K562 (cell line): Measurements from ENCODE around the gene GRIN2D. TPM values are rescaled to one million over a fixed set of nuclear protein-coding genes. Genes with fewer than 3 reads are reported as not detected.

ENCODE experiments used
- ATAC-seq: fragments of 200-7000 bp; cut with Tn5 transposase; 3 replicates; pipeline ENCODE4 v1.9.1; 2020; ENCODE audit warnings: moderate library complexity
- BruUV-seq: library from RNA; stranded (reverse); fragments of 400-500 nt; replicated peaks from 2 replicates; lab custom pipeline; 2021; lab: Mats Ljungman, UMichigan
- CTCF ChIA-PET: fragments of 300-600 bp; formaldehyde crosslinking; extraction: SDS; loops from one replicate; lab custom pipeline; 2021; ENCODE audit warnings: low intra/inter-chr PET ratio; lab: Yijun Ruan, JAX
- POLR2A ChIA-PET: fragments of 300-600, 350-650 bp; sonication (Branson Sonifier 250); formaldehyde crosslinking; extraction: SDS; loops from one replicate; lab custom pipeline; 2021; ENCODE audit warnings: antibody characterized with exemption, inconsistent platforms; lab: Yijun Ruan, JAX
- DNase-seq, 4 experiments: peaks; one replicate each; pipeline versions ENCODE4 v3.0.0 to v3.0.0-alpha.2; 2011 to 2018; ENCODE audit warnings: low spot score in 3 of 4, mixed read lengths in 3 of 4; ENCODE audit errors: extremely low read depth in 1 of 4
- FAIRE-seq: peaks from 2 replicates; lab custom pipeline; 2011; peaks lifted over from hg19 to GRCh38; lab: Jason Lieb, UNC
- H2AFZ ChIP-seq: 2 replicates; pipeline ENCODE4 v1.6.0; 2011; ENCODE audit warnings: low read depth, low read length, control low read depth, inconsistent platforms
- H3K27ac ChIP-seq: fragments of 200-600 bp; 3 replicates; pipeline ENCODE4 v1.8.0; 2011; ENCODE audit warnings: low read depth, mild to moderate bottlenecking, control low read depth, inconsistent platforms, low read length, moderate library complexity, mixed read lengths; ENCODE audit errors: extremely low read depth
- H3K27me3 ChIP-seq, 2 experiments: fragments of 300-600 bp in 1 of 2; 2 replicates in 1 of 2; 3 replicates in 1 of 2; pipeline versions ENCODE4 v1.6.0 to v1.8.0; 2011; ENCODE audit warnings: inconsistent platforms in 2 of 2, low read length in 2 of 2, mild to moderate bottlenecking in 1 of 2, mixed read lengths in 1 of 2, moderate library complexity in 1 of 2; ENCODE audit not compliant: control insufficient read depth in 2 of 2, insufficient read depth in 2 of 2
- H3K36me3 ChIP-seq: fragments of 300-600 bp; 3 replicates; pipeline ENCODE4 v1.8.0; 2011; ENCODE audit warnings: mild to moderate bottlenecking, low read length, inconsistent platforms; ENCODE audit not compliant: control insufficient read depth, insufficient read depth
- H3K4me1 ChIP-seq, 2 experiments: fragments of 200-600 bp in 1 of 2; replicated peaks in 1 of 2; 2 replicates in 1 of 2; 3 replicates in 1 of 2; pipeline versions ENCODE4 v1.5.1 to v1.8.0; 2011; ENCODE audit warnings: inconsistent platforms in 2 of 2, low read length in 2 of 2, mild to moderate bottlenecking in 1 of 2, mixed read lengths in 1 of 2, moderate library complexity in 1 of 2; ENCODE audit not compliant: control insufficient read depth in 2 of 2, insufficient read depth in 2 of 2
- H3K4me2 ChIP-seq: 2 replicates; pipeline ENCODE4 v1.6.1; 2011; ENCODE audit warnings: low read length, control low read depth, inconsistent platforms, mixed read lengths; ENCODE audit not compliant: insufficient read depth
- H3K4me3 ChIP-seq: fragments of 200-600 bp; sonication (generic), shearing (Covaris generic); 2 replicates; pipeline ENCODE4 v1.5.1; 2016; ENCODE audit warnings: control low read depth, inconsistent platforms
- H3K79me2 ChIP-seq: fragments of 200-600 bp; 3 replicates; pipeline ENCODE4 v1.8.0; 2011; ENCODE audit warnings: low read length, inconsistent platforms; ENCODE audit not compliant: control insufficient read depth, insufficient read depth
- H3K9ac ChIP-seq, 2 experiments: 2 replicates each; pipeline versions ENCODE4 v1.6.0 to v1.6.1; 2011; ENCODE audit warnings: low read depth in 2 of 2, low read length in 2 of 2, control low read depth in 1 of 2, inconsistent platforms in 1 of 2, mild to moderate bottlenecking in 1 of 2, mixed read lengths in 1 of 2; ENCODE audit not compliant: insufficient read depth in 1 of 2
- H3K9me1 ChIP-seq: one replicate; pipeline ENCODE4 v1.6.0; 2011; ENCODE audit warnings: inconsistent platforms, mild to moderate bottlenecking, low read length, moderate library complexity; ENCODE audit not compliant: control insufficient read depth, insufficient read depth
- H3K9me3 ChIP-seq: replicated peaks from 2 replicates; pipeline ENCODE4 v1.5.1; 2011; ENCODE audit warnings: low read depth, low read length, inconsistent platforms; ENCODE audit not compliant: control insufficient read depth, insufficient read depth
- H4K20me1 ChIP-seq: replicated peaks from 2 replicates; pipeline ENCODE4 v1.6.1; 2011; ENCODE audit warnings: low read length, inconsistent platforms, mixed read lengths; ENCODE audit not compliant: control insufficient read depth, insufficient read depth
- ERF ChIP-seq: fragments of 450-650 bp; formaldehyde crosslinking; IDR thresholded peaks from 2 replicates; pipeline ENCODE4 v1.4.0; 2020; ENCODE audit warnings: mild to moderate bottlenecking, mixed read lengths
- POLR2A ChIP-seq: fragments of 450-650 bp; conservative IDR thresholded peaks from 2 replicates; pipeline ENCODE4 v1.6.1; 2016
- SP1 ChIP-seq: sonication (generic); formaldehyde crosslinking; IDR thresholded peaks from 2 replicates; pipeline ENCODE4 v1.8.1; 2022; ENCODE audit warnings: mild to moderate bottlenecking, missing genetic modification reagents
- WGBS: fragments of 100-300 bp; shearing (Covaris generic); methylation state at CpG from one replicate; pipeline ENCODE4 v1.1.6; 2016; ENCODE audit warnings: low coverage, mixed read lengths; ENCODE audit not compliant: insufficient coverage; ENCODE audit errors: missing lambda C conversion rate; 5-methylcytosine and 5-hydroxymethylcytosine counted together
- in situ Hi-C: fragments of 300-500 bp; cut with MboI; formaldehyde crosslinking; loops from 4 replicates; pipeline ENCODE4 v1.15.0; 2018; ENCODE audit warnings: inconsistent platforms, mixed read lengths
- intact Hi-C: fragments of 100-400 bp; cut with micrococcal nuclease; formaldehyde crosslinking; loops from 2 replicates; pipeline ENCODE4 v1.14.2; 2022
- polyA plus RNA-seq, 8 experiments: library from polyadenylated mRNA; depleted of rRNA in 4 of 8; stranded (reverse) in 5 of 8; unstranded in 3 of 8; fragments of >200 nt; fragmentation: Nextera tagmentation in 2 of 8; fragmentation: Illumina TruSeq in 1 of 8; extraction: Ambion mirVana in 2 of 8; extraction: Trizol in 1 of 8; gene quantifications; 2 replicates each; pipeline versions ENCODE4 v1.2.1 to v1.2.3, GENCODE V29; 2011 to 2014; ENCODE audit warnings: inconsistent platforms in 1 of 8, missing spikeins in 1 of 8
- total RNA-seq, 7 experiments: library from RNA; depleted of rRNA in 6 of 7; stranded (reverse); fragments of >200 nt in 6 of 7; fragmentation: Illumina TruSeq in 2 of 7; extraction: Trizol in 2 of 7; gene quantifications; 2 replicates each; pipeline versions ENCODE4 v1.2.1 to v1.2.3, GENCODE V29; 2011 to 2021; ENCODE audit warnings: low replicate concordance in 1 of 7
- TF ChIP-seq, protein P1 (sequence below), 3 experiments: IDR thresholded peaks in 2 of 3; conservative IDR thresholded peaks in 1 of 3; 2 replicates each; pipeline ENCODE4 v1.5.1; 2011 to 2012; ENCODE audit warnings: low read length in 3 of 3, mild to moderate bottlenecking in 3 of 3, control low read depth in 2 of 3, improper control_type of control experiment in 1 of 3, inconsistent platforms in 1 of 3, low read depth in 1 of 3, mixed read lengths in 1 of 3, moderate library complexity in 1 of 3; ENCODE audit not compliant: insufficient read depth in 2 of 3

GRIN2D gene
- total and polyA plus RNA-seq, 9 of the 15 experiments (the other 6 are each of a cell fraction or from before 2014, with no cell fraction given), result 0.32 to 31.5 (median 1.8) TPM

DNA sequence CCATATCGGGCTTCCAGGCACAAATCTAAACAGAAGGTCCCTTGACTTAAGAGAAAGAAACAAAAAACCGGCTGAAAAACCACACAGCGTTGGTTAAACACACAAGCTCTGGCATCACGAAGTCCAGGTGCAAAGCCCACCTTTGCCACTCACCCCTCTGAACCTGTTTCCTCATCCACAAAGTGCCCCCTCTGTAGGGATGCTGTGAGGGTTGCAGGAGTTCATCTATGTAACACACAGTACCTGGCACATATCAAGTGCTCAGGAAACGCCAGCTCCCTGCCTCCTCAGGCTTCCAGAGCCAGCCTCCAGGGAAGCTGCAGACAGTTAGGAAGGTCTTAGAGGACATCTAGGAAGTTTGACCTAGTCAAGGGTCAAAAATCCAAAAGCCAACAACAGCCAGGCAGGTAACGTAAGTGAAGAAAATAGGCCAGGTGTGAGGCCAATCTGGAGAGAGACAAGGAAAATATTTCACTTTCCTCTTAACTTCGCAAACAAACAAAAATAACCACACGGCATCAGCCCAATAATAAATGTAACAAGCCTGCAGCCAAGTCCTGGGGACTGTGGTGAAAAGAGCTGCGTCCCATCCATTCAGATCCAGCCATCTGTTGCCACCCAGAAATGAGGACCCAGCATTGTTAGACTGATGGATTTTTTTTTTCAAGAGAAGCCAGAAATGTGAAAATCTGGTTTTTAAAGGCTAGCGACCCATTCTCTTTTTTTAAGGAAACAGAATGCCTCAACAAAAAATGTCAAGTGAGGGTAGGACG, 12.1 kb upstream of the GRIN2D start:
- Histone ChIP-seq H3K4me3 (no peak overlapping the region), H3K4me1 (no peaks in the 10 kb centered on the region; a peak in 2 of 5 replicates), H2AFZ (no peak overlapping the region), H3K9me1 (peaks cover 2% of the 10 kb centered on the region), H3K4me2 (no peak overlapping the region), H3K79me2 (no peaks in the 10 kb centered on the region), H3K27ac (no peak overlapping the region), H3K36me3 (peaks cover 48% of the 10 kb centered on the region), H3K9ac (no peak overlapping the region), H3K9me3 (no peaks in the 10 kb centered on the region), H3K27me3 (no peaks in the 10 kb centered on the region), H4K20me1 (no peaks in the 10 kb centered on the region)
- BruUV-seq, result no TSS peak
- TF ChIP-seq POLR2A (0 out of 2 replicates have a peak, but pooled peaks have one; percentile 34), ERF (CRISPR knock-in tag) (no peak), SP1 (CRISPR knock-in tag) (no peak)
- TF ChIP-seq, protein P1, sequence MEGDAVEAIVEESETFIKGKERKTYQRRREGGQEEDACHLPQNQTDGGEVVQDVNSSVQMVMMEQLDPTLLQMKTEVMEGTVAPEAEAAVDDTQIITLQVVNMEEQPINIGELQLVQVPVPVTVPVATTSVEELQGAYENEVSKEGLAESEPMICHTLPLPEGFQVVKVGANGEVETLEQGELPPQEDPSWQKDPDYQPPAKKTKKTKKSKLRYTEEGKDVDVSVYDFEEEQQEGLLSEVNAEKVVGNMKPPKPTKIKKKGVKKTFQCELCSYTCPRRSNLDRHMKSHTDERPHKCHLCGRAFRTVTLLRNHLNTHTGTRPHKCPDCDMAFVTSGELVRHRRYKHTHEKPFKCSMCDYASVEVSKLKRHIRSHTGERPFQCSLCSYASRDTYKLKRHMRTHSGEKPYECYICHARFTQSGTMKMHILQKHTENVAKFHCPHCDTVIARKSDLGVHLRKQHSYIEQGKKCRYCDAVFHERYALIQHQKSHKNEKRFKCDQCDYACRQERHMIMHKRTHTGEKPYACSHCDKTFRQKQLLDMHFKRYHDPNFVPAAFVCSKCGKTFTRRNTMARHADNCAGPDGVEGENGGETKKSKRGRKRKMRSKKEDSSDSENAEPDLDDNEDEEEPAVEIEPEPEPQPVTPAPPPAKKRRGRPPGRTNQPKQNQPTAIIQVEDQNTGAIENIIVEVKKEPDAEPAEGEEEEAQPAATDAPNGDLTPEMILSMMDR (IDR thresholded peaks at IDR 0.05 in 2 of 3, conservative IDR thresholded peaks at IDR 0.05 in 1 of 3; ENCODE audit: insufficient read depth in 2 of 3, low read depth in 1 of 3, low read length in 3 of 3), result 0 out of 6 replicates have a peak, but pooled peaks of 1 of the 3 experiments have one; percentile 14
- WGBS, result 89% methylated on average over 11 of the region's 11 CpGs
- ChIA-PET CTCF (no interaction called here), POLR2A (interaction anchor here (0.5 to 1.9 kb wide), 5 partner anchors 10 to 89 kb away, joined by 3 to 12 read pairs (median 3); partner anchors contain the start of genes KDELR1, SYNGR4 and TMEM143)
- no peak for ATAC-seq
- in situ Hi-C loops (no loop called here), intact Hi-C loops (no loop called here)
- no peak for FAIRE-seq
- no peak for DNase-seq
